Activated CD8-positive, alpha-beta T cell treated with anti-CD3 and anti-CD28 coated beads for 36 hours (primary cell): ENCODE results near the gene ATP2B2. TPM values are rescaled to one million over a fixed set of nuclear protein-coding genes. Genes with fewer than 3 reads are reported as not detected.

Source experiments
- ATAC-seq: fragments of 200-7000 bp; cut with Tn5 transposase; one replicate; pipeline ENCODE4 v1.10.0; 2021; ENCODE audit warnings: mild to moderate bottlenecking, moderate library complexity
- CTCF ChIA-PET: fragments of 350-600 bp; sonication (Branson Sonifier 250); formaldehyde crosslinking; loops from one replicate; lab custom pipeline; 2021; ENCODE audit warnings: antibody characterized with exemption; lab: Charles Lee
- POLR2A ChIA-PET: fragments of 350-600 bp; sonication (Branson Sonifier 250); formaldehyde crosslinking; loops from one replicate; lab custom pipeline; 2021; ENCODE audit warnings: antibody characterized with exemption; lab: Charles Lee
- DNase-seq: peaks from one replicate; pipeline ENCODE4 v3.0.0-alpha.2; 2020
- H3K27ac Mint-ChIP-seq: one replicate; pipeline ENCODE4 v1.8.0; 2021; ENCODE audit warnings: mild to moderate bottlenecking, mixed read lengths
- H3K27me3 Mint-ChIP-seq: one replicate; pipeline ENCODE4 v1.8.0; 2021; ENCODE audit warnings: mixed read lengths
- H3K36me3 Mint-ChIP-seq: one replicate; pipeline ENCODE4 v1.8.0; 2021; ENCODE audit warnings: low read depth, mixed read lengths
- H3K4me1 Mint-ChIP-seq: one replicate; pipeline ENCODE4 v1.8.0; 2021; ENCODE audit warnings: low read depth, mixed read lengths
- H3K4me3 Mint-ChIP-seq: one replicate; pipeline ENCODE4 v1.8.0; 2021; ENCODE audit warnings: mild to moderate bottlenecking, moderate library complexity, mixed read lengths
- H3K9me3 Mint-ChIP-seq: one replicate; pipeline ENCODE4 v1.8.0; 2021; ENCODE audit warnings: mixed read lengths
- CTCF ChIP-seq: fragments of 200-600 bp; IDR thresholded peaks from one replicate; pipeline ENCODE4 v1.8.0; 2022; ENCODE audit warnings: antibody characterized with exemption, mild to moderate bottlenecking
- intact Hi-C: fragments of 100-400 bp; cut with micrococcal nuclease; formaldehyde crosslinking; loops from one replicate; pipeline ENCODE4 v1.10.0; 2022
- total RNA-seq, 2 experiments: library from RNA; stranded (reverse); gene quantifications; one replicate each; pipeline ENCODE4 v1.2.3, GENCODE V29; 2021

The ATP2B2 gene
- total RNA-seq, 2 experiments from 2014 or later: not detected

GRCh38 chr3:10340476-10340875 is 164.9 kb downstream of the ATP2B2 start:
- POLR2A ChIA-PET: no interaction called here
- TF ChIP-seq CTCF: no peak
- CTCF ChIA-PET: interaction anchor here (1.6 kb wide), 1 partner anchor 398 kb away, joined by 6 read pairs; no protein-coding TSS in a partner anchor
- DNase-seq (no peak), ATAC-seq (no peak)
- intact Hi-C loops: loop anchor here (10.0 kb wide), 1 partner anchor 364 kb away; no protein-coding TSS in a partner anchor
- Mint-ChIP-seq H3K4me3 (no peak overlapping the region), H3K27ac (no peak overlapping the region), H3K36me3 (no peaks in the 10 kb centered on the region), H3K27me3 (no peaks in the 10 kb centered on the region), H3K4me1 (no peaks in the 10 kb centered on the region), H3K9me3 (no peaks in the 10 kb centered on the region)

DNA sequence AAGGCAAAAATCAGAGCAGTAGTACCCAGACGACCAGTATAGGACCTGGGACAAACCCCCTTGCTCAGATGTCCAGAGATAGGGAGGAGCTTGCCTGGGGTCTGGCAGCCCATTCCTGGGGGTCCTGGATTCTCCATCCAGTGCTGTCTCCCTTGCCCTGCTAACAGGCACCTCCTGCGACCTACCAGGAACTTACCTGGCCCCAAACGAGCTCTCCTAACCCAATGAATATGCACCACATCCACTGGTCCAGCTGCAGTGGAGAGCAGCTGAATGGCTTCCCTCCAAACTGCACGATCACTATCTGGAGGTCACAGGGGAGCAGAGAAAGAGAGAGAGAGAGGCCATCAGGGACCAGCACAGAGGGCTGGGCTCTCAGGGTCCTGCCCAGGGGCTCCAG is 165.3 kb downstream of the ATP2B2 start:
- ChIA-PET CTCF (interaction anchor here (1.6 kb wide), 1 partner anchor 398 kb away, joined by 6 read pairs; no protein-coding TSS in a partner anchor), POLR2A (no interaction called here)
- intact Hi-C loops: loop anchor here (10.0 kb wide), 1 partner anchor 365 kb away; no protein-coding TSS in a partner anchor
- DNase-seq (no peak), ATAC-seq (no peak)
- no peak for TF ChIP-seq CTCF
- H3K27me3 Mint-ChIP-seq: no peaks in the 10 kb centered on the region
- H3K36me3 Mint-ChIP-seq: no peaks in the 10 kb centered on the region
- no peaks in the 10 kb centered on the region for H3K9me3 Mint-ChIP-seq
- no peaks in the 10 kb centered on the region for H3K4me1 Mint-ChIP-seq
- no peak overlapping the region for H3K4me3 Mint-ChIP-seq
- no peak overlapping the region for H3K27ac Mint-ChIP-seq

DNA sequence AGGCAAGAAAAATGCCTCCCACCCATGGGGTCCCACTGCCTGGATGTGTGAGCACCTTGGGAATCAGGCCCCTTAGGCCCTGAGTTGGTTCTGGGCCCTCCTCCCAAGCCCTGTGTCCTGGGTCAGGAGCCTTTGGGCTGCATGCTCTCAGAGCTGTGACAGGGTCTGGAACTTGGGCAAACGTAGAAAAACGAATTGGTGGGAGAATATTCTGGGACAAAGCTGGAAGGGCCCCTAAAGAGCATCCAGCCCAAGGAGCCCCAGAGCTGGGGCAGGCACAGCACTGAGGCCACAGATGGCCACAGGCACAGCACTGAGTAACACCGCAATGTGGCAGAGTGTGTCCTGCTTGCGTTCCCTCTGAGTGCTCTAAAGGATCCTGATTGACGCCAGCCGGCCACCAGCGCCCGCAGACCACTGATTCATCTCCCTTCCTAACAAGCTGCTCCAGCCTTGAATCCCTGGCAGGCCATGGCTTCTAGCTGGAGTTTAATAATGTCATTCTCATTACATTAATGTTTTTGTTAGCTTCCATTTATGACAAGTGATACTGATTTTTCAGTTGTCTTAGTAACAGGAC is 165.9 kb downstream of the ATP2B2 start:
- H3K4me3 Mint-ChIP-seq: no peak overlapping the region
- TF ChIP-seq CTCF: no peak
- no peaks in the 10 kb centered on the region for H3K4me1 Mint-ChIP-seq
- no peak overlapping the region for H3K27ac Mint-ChIP-seq
- H3K9me3 Mint-ChIP-seq: no peaks in the 10 kb centered on the region
- no peak for ATAC-seq
- H3K36me3 Mint-ChIP-seq: no peaks in the 10 kb centered on the region
- intact Hi-C loops: no loop called here
- ChIA-PET POLR2A (no interaction called here), CTCF (interaction anchor here (0.6 to 1.6 kb wide), 2 partner anchors 399 to 721 kb away, joined by 3 to 6 read pairs; no protein-coding TSS in a partner anchor)
- DNase-seq: no peak
- H3K27me3 Mint-ChIP-seq: no peaks in the 10 kb centered on the region

GRCh38 chr3:10338591-10339353 is 166.6 kb downstream of the ATP2B2 start:
- CTCF ChIA-PET: interaction anchor here (0.6 to 1.6 kb wide), 2 partner anchors 400 to 721 kb away, joined by 3 to 6 read pairs; no protein-coding TSS in a partner anchor
- H3K4me3 Mint-ChIP-seq: no peak overlapping the region
- DNase-seq (no peak), ATAC-seq (no peak)
- no peak overlapping the region for H3K27ac Mint-ChIP-seq
- POLR2A ChIA-PET: no interaction called here
- no peaks in the 10 kb centered on the region for H3K27me3 Mint-ChIP-seq
- no peaks in the 10 kb centered on the region for H3K36me3 Mint-ChIP-seq
- intact Hi-C loops: no loop called here
- no peaks in the 10 kb centered on the region for H3K9me3 Mint-ChIP-seq
- no peak for TF ChIP-seq CTCF
- no peaks in the 10 kb centered on the region for H3K4me1 Mint-ChIP-seq

- Mint-ChIP-seq H3K4me1 (peaks cover 5% of the 10 kb centered on the region), H3K27me3 (no peaks in the 10 kb centered on the region), H3K4me3 (no peak overlapping the region), H3K36me3 (no peaks in the 10 kb centered on the region), H3K9me3 (no peaks in the 10 kb centered on the region), H3K27ac (no peak overlapping the region)
- ChIA-PET CTCF (no interaction called here), POLR2A (no interaction called here)
- DNase-seq: no peak
- intact Hi-C loops: no loop called here
- no peak for TF ChIP-seq CTCF
- no peak for ATAC-seq
These were observed 167.3 kb downstream of the ATP2B2 start for GRCh38 chr3:10338164-10338470.
